GM12864 (cell line): Measurements from ENCODE around the gene BICD2.

Experiments used
- DNase-seq: peaks from one replicate; pipeline ENCODE4 v3.0.0-alpha.2; 2011; ENCODE audit warnings: low read depth
- H3K4me3 ChIP-seq: 2 replicates; pipeline ENCODE4 v1.5.1; 2011; ENCODE audit warnings: mild to moderate bottlenecking, low read depth, low read length, control low read depth
- TF ChIP-seq, protein P1 (sequence below): IDR thresholded peaks from 2 replicates; pipeline ENCODE4 v1.5.1; 2011; ENCODE audit warnings: low read depth, mild to moderate bottlenecking, moderate library complexity, low read length, control low read depth, inconsistent platforms; ENCODE audit errors: missing control alignments

Gene BICD2

DNA sequence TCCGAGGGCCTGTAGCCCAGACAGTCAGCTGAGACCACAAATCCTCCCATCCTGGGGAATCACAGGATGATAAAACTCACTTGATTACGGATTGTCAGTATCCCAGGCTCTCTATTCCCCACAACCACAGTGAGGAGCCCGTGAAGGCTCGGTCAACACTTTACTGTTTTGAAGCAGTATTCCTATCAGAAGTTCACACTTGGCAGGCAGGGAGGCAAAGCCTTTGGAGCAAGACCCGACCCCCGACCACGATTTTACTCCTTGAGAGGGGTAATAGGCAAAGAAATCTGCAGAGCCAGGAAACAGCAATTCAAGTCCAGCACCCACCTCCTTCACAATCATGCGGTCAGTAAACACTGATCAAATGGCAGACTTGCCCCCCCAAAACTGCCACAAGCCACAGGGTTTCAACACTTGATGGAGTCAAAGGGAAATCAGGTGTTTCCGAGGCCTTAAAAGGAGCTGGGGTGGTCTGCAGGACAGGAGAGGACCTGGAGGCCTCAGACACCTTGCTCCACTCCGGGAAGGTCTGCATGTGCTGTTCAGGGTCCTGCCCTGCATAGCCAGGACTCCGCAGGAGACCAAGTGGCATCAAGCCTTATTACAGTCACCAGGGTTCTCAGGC is 25.2 kb downstream of the BICD2 start:
- no peak overlapping the region for H3K4me3 ChIP-seq
- DNase-seq, result no peak

DNA sequence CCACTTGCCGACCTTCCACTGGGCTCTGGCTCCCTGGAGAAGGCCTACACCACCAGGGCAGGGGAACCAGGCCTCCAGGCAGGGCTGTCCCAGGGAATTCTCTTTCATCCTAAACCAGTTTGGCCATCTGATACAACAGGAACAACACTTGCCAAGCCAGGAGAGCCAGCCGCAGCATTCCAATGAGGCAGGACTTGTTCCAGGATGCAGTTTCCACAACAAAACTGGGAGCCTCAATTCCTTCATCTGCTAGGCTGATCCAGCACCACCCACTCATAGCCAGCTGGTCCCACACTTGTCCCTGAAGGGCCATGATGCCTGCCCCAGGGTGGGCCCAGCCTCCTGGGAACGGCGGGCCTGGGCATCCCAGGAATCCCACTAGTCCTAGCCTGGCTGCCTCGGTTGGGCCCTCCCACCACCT is 26.0 kb downstream of the BICD2 start:
- H3K4me3 ChIP-seq, result no peak overlapping the region
- TF ChIP-seq, protein P1, sequence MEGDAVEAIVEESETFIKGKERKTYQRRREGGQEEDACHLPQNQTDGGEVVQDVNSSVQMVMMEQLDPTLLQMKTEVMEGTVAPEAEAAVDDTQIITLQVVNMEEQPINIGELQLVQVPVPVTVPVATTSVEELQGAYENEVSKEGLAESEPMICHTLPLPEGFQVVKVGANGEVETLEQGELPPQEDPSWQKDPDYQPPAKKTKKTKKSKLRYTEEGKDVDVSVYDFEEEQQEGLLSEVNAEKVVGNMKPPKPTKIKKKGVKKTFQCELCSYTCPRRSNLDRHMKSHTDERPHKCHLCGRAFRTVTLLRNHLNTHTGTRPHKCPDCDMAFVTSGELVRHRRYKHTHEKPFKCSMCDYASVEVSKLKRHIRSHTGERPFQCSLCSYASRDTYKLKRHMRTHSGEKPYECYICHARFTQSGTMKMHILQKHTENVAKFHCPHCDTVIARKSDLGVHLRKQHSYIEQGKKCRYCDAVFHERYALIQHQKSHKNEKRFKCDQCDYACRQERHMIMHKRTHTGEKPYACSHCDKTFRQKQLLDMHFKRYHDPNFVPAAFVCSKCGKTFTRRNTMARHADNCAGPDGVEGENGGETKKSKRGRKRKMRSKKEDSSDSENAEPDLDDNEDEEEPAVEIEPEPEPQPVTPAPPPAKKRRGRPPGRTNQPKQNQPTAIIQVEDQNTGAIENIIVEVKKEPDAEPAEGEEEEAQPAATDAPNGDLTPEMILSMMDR, result no peak
- no peak for DNase-seq

More for the DNA sequence above, 25.2 kb downstream of the BICD2 start:
- TF ChIP-seq, protein P1, result no peak

DNA sequence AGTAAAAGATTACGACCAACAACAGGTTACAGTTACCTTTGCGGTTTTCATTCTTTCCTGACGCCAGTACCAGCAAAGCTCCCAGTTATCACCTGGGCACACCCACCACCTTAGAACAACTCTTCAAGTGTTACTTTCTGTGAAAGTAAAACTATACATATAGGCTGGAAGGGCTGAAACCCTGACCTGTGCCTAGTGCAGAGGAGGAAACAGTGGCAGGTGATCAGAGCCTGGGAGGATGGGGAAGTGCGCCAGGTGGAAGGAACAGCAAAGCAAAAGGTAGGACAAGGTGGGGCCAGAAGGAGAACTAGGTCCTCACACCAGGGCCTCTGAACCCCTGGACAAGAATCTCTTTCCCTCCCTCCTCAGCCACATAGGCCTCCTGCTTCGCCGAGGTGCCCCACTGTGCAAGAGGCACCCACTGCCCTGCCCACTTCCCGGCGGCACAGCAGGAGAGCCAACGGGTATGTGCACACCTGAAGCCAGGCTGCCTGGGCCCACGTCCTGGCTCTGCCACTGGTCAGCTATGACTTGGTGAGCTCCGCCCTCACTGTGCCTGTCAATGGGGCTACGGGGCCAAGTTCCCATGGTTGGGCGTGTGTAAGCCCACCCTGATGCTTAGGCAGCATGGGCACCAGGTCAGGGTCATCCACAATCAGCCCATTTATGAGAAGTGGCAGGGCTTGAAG is 26.9 kb downstream of the BICD2 start:
- no peak overlapping the region for H3K4me3 ChIP-seq
- DNase-seq, result no peak
- TF ChIP-seq, protein P1, result no peak

DNA sequence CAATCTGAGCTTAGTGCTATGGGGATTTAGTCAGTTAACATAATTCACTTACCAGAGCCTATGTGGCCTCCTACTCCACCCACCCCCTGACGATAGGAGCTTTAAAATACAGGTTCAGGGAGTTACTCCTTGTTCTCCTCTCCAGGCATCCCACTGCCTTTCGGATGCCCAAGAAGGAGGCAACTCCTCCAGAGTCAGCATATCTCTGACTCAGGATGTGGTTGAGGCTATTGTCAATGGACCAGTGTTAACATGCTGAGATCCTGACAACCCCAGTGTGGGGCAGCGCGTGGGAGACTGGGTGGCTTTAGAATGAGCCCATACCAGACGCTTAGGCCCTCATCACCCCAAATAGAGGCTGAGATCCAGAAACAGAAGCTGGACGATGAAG is 27.4 kb downstream of the BICD2 start:
- H3K4me3 ChIP-seq, result no peak overlapping the region
- TF ChIP-seq, protein P1, result no peak
- no peak for DNase-seq

DNA sequence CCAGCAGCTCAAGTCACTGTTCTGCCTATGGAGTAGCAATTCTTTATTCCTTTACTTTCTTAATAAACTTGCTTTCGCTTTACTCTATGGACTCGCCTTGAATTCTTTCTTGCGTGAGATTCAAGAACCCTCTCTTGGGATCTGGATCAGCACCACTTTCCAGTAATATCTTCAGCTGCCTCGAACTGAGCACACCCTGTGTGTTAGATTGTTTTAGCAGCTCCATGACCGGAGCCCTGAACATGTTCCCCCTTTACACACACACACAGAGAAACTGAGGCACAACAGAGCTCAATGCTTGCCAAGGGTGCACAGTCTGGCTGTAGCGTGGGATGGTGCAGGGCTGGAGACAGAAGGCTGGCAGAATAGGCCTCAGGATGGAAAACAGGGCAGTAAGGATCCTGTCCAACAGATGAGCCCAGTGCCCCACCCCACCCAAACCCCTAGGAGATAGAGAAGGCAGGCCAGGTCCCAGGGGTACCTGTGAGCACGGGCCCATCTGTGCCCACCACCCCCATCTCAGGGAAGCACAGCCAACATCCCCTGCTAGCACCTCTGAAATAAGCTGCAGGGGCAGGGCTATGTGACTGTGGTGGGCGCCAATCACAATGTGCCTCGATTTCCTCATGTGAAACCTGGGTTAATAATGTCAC is 27.9 kb downstream of the BICD2 start:
- TF ChIP-seq, protein P1, result no peak
- DNase-seq, result no peak
- H3K4me3 ChIP-seq, result no peak overlapping the region

DNA sequence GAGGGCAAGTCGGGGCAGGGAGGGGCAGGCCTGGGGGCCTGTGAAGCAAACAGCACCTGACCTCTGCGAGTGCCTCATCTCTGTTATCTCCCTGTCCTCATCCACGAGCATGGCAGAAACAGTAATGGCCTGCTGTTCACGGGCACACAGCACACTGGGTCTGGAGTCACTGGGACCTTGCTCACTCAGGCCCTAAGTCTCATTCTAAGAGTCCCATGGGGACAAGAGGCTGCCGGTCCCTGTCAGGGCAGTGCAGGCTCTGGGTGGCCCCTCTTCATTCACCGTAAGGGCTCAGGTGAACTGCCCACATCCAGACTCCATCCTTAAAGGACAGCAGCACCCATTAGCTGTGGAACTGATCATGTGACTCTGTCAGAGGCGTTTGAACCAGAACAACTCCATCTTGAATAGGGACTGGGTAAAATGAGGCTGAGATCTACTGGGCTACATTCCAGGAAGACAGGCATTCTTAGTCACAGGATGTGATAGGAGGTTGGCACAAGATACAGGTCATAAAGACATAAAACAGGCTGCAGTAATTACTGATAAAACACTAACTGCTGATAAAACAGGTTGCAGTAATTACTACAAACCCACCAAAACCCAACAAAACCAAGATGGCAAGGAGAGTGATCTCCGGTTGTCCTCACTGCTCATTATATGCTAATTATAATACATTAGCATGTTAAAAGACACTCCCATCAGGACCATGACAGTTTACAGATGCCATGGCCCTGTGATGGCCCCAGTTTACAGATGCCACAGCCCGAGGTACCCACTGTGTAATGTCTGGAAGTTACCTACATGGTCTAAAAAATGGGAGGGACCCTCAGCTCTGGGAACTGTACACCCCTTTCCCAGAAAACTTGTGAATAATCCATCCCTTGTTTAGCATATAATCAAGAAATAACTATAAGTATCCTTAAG is 28.7 kb downstream of the BICD2 start:
- H3K4me3 ChIP-seq, result no peak overlapping the region
- no peak for DNase-seq

More for the DNA sequence above, 28.7 kb downstream of the BICD2 start:
- TF ChIP-seq, protein P1, result no peak
